Skeletal muscle satellite cell (primary cell): ENCODE results near the gene CD2.
"Not testable (repeated sequence)": the region's sequence is repeated elsewhere in the genome, so short reads cannot be mapped to it uniquely, and the experiment has no call there.

Experiments used
- H3K27me3 ChIP-seq: 2 replicates; pipeline ENCODE4 v1.7.0; 2013; ENCODE audit warnings: low read length; ENCODE audit not compliant: control insufficient read depth, insufficient read depth
- H3K36me3 ChIP-seq: 2 replicates; pipeline ENCODE4 v1.7.0; 2013; ENCODE audit warnings: mild to moderate bottlenecking, control low read depth, low read length; ENCODE audit not compliant: insufficient read depth
- H3K4me1 ChIP-seq: 2 replicates; pipeline ENCODE4 v1.7.0; 2013; ENCODE audit warnings: low read length; ENCODE audit not compliant: control insufficient read depth, insufficient read depth
- H3K4me2 ChIP-seq: 2 replicates; pipeline ENCODE4 v1.7.0; 2013; ENCODE audit warnings: mild to moderate bottlenecking, low read length
- H3K4me3 ChIP-seq: 2 replicates; pipeline ENCODE4 v1.7.0; 2013; ENCODE audit warnings: low read length
- H3K9ac ChIP-seq: 2 replicates; pipeline ENCODE4 v1.7.0; 2013; ENCODE audit warnings: mild to moderate bottlenecking, low read depth, low read length, moderate library complexity
- H3K9me3 ChIP-seq: replicated peaks from 2 replicates; pipeline ENCODE4 v1.7.0; 2013; ENCODE audit warnings: mild to moderate bottlenecking, control low read depth, low read length

The CD2 gene

GRCh38 chr1:116751621-116752020, 2.6 kb upstream of the CD2 start:
- H3K9me3 ChIP-seq: peaks cover 4% of the 10 kb centered on the region
- no peaks in the 10 kb centered on the region for H3K4me1 ChIP-seq
- H3K36me3 ChIP-seq: no peaks in the 10 kb centered on the region
- H3K4me2 ChIP-seq: no peak overlapping the region
- no peak overlapping the region for H3K4me3 ChIP-seq
- peaks cover 21% of the 10 kb centered on the region for H3K27me3 ChIP-seq
- no peak overlapping the region for H3K9ac ChIP-seq

- no peak overlapping the region for H3K9ac ChIP-seq
- H3K36me3 ChIP-seq: no peaks in the 10 kb centered on the region
- peaks cover 21% of the 10 kb centered on the region for H3K27me3 ChIP-seq
- no peak overlapping the region for H3K4me3 ChIP-seq
- no peaks in the 10 kb centered on the region for H3K4me1 ChIP-seq
- H3K9me3 ChIP-seq: peaks cover under 1% of the 10 kb centered on the region
- no peak overlapping the region for H3K4me2 ChIP-seq
Observed at GRCh38 chr1:116753312-116753711, 918 bp upstream of the CD2 start.

GRCh38 chr1:116755066-116755465, 836 bp downstream of the CD2 start:
- peaks cover 21% of the 10 kb centered on the region for H3K27me3 ChIP-seq
- H3K36me3 ChIP-seq: no peaks in the 10 kb centered on the region
- no peaks in the 10 kb centered on the region for H3K9me3 ChIP-seq
- H3K4me2 ChIP-seq: no peak overlapping the region
- no peak overlapping the region for H3K4me3 ChIP-seq
- H3K9ac ChIP-seq: no peak overlapping the region
- H3K4me1 ChIP-seq: no peaks in the 10 kb centered on the region

- Histone ChIP-seq H3K9ac (no peak overlapping the region), H3K9me3 (no peaks in the 10 kb centered on the region), H3K36me3 (no peaks in the 10 kb centered on the region), H3K4me2 (no peak overlapping the region), H3K27me3 (peaks cover 21% of the 10 kb centered on the region), H3K4me1 (no peaks in the 10 kb centered on the region), H3K4me3 (no peak overlapping the region)
Observed at GRCh38 chr1:116755681-116756080, 1.5 kb downstream of the CD2 start.

GRCh38 chr1:116756092-116756491, 1.9 kb downstream of the CD2 start:
- H3K9ac ChIP-seq, H3K9me3 ChIP-seq, H3K4me3 ChIP-seq, H3K36me3 ChIP-seq, H3K4me2 ChIP-seq, H3K4me1 ChIP-seq: not testable (repeated sequence)
- peaks cover 21% of the 10 kb centered on the region for H3K27me3 ChIP-seq

- not testable (repeated sequence) for H3K4me1 ChIP-seq, H3K9ac ChIP-seq, H3K36me3 ChIP-seq, H3K4me2 ChIP-seq, H3K4me3 ChIP-seq, H3K9me3 ChIP-seq
- H3K27me3 ChIP-seq: peaks cover 16% of the 10 kb centered on the region
Observed at GRCh38 chr1:116758456-116758815, 4.2 kb downstream of the CD2 start.

- peaks cover 5% of the 10 kb centered on the region for H3K27me3 ChIP-seq
- no peaks in the 10 kb centered on the region for H3K36me3 ChIP-seq
- H3K4me2 ChIP-seq: no peak overlapping the region
- no peaks in the 10 kb centered on the region for H3K4me1 ChIP-seq
- no peaks in the 10 kb centered on the region for H3K9me3 ChIP-seq
- H3K4me3 ChIP-seq: no peak overlapping the region
- no peak overlapping the region for H3K9ac ChIP-seq
Observed at GRCh38 chr1:116759636-116760035, 5.4 kb downstream of the CD2 start.

- no peaks in the 10 kb centered on the region for H3K9me3 ChIP-seq
- H3K4me1 ChIP-seq: no peaks in the 10 kb centered on the region
- H3K27me3 ChIP-seq: no peaks in the 10 kb centered on the region
- no peak overlapping the region for H3K9ac ChIP-seq
- H3K4me2 ChIP-seq: no peak overlapping the region
- no peaks in the 10 kb centered on the region for H3K36me3 ChIP-seq
- H3K4me3 ChIP-seq: no peak overlapping the region
Observed at GRCh38 chr1:116760487-116760886, 6.3 kb downstream of the CD2 start.

GRCh38 chr1:116760996-116761665, 6.9 kb downstream of the CD2 start:
- H3K4me2 ChIP-seq: no peak overlapping the region
- H3K9me3 ChIP-seq: no peaks in the 10 kb centered on the region
- no peaks in the 10 kb centered on the region for H3K27me3 ChIP-seq
- no peak overlapping the region for H3K4me3 ChIP-seq
- H3K9ac ChIP-seq: no peak overlapping the region
- H3K36me3 ChIP-seq: no peaks in the 10 kb centered on the region
- no peaks in the 10 kb centered on the region for H3K4me1 ChIP-seq

- no peaks in the 10 kb centered on the region for H3K36me3 ChIP-seq
- no peaks in the 10 kb centered on the region for H3K4me1 ChIP-seq
- H3K9me3 ChIP-seq: no peaks in the 10 kb centered on the region
- H3K9ac ChIP-seq: no peak overlapping the region
- no peaks in the 10 kb centered on the region for H3K27me3 ChIP-seq
- no peak overlapping the region for H3K4me3 ChIP-seq
- no peak overlapping the region for H3K4me2 ChIP-seq
Observed at GRCh38 chr1:116762281-116762680, 8.1 kb downstream of the CD2 start.

- Histone ChIP-seq H3K36me3 (no peaks in the 10 kb centered on the region), H3K4me1 (no peaks in the 10 kb centered on the region), H3K4me2 (no peak overlapping the region), H3K9ac (no peak overlapping the region), H3K4me3 (no peak overlapping the region), H3K9me3 (no peaks in the 10 kb centered on the region), H3K27me3 (no peaks in the 10 kb centered on the region)
Observed at GRCh38 chr1:116762781-116763115, 8.5 kb downstream of the CD2 start.

GRCh38 chr1:116763116-116763786, 9.0 kb downstream of the CD2 start:
- no peak overlapping the region for H3K4me3 ChIP-seq
- no peaks in the 10 kb centered on the region for H3K4me1 ChIP-seq
- H3K4me2 ChIP-seq: no peak overlapping the region
- no peaks in the 10 kb centered on the region for H3K27me3 ChIP-seq
- no peak overlapping the region for H3K9ac ChIP-seq
- H3K36me3 ChIP-seq: no peaks in the 10 kb centered on the region
- no peaks in the 10 kb centered on the region for H3K9me3 ChIP-seq
